Measurements from ENCODE around the gene CCDC182.

Gene CCDC182

DNA sequence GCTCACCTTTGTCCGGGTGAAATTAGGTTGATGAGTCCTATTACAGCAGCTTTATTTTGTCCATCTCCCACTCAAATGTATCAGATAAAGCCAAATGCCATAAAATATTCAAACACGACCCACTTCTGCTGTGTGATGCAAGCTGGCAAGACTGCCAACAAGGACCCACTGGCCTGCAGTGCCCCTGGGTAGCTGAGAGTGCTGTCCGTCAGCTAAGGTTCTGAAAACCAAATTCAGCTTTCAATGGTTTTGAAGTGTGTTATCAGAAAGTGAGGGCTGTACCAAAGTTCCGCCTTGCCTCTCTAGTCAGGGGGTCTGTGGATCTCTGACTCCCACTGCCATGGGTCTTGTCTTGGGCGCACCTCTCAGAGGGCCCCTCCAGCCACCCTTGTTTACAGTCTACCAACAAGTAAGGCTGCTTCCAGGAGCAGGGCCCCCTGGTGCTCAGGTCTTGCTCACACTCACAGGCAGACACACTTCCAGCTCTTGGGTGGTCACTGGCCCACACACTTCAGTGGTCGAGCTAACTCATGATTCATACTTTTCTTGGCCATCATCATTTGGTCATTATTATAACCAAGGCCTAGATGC is 10.5 kb upstream of the CCDC182 start:
- DNase-seq, result no peak

DNA sequence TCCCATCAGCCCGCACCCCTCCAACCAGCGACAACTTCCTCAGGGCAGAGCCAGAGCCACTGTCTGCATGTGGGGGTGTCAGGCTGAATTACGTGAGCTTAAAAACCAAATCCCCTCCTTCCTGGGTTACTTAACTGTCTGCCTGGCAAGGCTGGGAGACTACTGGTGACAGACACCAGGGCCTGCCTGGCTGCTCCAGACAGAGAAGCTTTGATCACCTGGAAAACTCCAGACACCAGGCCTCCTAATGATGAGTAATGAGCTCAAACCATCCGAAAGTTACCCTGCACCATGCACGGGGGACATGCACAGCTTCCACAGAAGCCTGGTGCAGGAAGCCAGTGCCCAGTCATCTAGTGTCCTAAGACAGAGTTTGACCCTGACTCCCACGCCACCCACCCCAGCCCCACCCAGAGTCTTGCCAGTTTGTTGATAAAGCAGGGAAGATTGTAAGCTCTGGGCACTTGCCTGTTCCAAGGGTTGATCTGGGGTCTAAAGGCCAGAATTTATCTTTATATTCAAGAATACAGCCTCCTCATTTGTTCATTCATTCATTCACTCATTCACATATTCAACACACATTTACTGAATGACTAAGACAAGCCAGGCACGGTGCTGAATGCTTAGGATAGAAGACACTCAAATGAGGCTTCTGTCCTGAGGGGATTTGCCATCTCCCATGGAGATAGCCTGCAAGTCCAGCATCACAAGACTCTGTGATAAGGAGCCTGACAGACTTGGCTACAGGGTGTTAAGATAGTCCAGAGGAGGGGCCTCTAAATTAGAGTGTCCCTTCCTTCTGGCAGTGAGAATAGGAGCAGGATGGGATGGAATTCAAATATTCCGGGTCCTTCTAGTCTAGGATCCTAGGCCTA is 7.2 kb upstream of the CCDC182 start:
- DNase-seq, result no peak

DNA sequence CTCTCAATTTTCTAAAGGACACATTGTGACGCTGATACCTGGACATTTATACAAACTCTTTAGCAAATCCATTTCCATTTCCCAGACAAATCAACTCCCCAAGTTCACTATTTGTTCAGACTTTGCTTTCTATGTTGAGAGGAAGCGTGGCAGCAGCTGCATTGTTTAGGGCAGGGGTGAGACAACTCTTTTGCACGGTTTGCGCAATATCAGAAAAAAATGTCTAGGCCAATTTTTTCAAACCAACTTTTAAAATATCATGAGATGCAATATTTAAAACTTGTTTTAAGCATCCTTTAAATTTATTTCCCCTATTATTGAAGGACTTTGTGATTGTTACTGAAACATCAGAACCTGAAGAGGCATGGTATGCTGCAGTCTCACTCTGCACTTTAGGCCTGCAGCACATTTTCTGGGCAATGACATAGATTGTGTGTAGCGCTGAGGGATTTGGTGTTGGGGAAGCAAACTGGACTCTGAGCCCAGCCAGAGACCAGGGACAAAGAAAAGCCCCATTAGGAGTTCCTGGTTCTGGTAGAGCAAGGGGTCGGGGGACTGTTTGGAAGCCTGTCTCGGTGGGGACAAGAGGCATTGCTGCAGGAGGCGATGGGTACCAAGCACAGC is 6.4 kb upstream of the CCDC182 start:
- DNase-seq, result no peak

DNA sequence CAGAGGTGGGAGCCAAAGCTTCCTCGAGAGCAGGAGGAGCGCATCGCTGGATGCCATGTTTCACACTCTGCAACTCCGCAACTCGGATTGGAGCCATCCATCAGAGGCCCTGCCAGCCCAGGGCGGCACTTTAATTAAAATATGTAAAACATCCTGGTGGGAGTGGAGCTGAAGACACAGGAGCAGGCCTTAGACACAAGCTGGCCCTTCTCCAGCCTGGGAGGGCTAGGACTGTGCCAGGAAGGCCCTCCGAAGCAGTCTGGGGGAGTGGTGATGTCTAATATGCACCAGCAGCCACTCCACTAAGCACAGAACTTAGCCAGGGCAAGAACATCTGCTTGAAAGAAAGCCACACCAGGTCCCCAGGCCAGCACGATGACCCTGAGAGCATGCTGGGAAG is 5.8 kb upstream of the CCDC182 start:
- no peak for DNase-seq

DNA sequence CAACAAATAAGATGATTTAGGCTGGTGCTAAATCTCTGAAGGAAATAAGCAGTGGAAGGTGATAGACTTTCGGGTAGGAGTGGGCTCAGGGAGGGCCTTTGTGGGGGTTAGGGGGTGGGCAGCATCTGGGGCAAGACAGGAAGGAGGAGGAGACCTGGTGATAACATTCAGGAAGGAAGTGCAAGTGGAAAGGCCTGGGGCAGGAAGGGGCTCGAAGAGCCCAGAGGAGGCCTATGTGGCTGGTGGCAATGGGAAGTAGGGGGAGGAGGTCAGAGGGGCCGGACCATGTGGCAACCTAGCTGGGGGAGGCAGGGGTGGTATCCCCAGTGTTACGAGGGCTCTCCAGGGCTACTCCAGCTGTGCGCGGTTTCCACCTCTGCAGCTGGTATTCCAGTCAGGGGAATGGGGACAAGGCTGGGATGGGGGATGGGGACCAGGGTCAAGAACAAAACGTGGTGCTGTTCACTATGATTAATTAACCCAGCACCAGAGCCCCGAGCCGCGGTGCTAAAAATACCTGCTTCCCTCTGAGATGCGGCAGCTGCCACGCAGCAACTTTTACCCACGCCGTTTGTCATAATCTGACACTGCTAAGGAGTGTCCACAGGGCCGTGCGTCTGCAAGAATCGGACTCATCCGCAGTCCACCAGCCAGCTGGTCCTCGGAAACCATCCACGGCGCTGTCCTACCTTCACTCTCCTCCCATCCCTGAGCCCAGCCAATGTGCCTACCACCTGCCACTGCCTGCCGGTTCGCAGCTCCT is 5.2 kb upstream of the CCDC182 start:
- no peak for DNase-seq

DNA sequence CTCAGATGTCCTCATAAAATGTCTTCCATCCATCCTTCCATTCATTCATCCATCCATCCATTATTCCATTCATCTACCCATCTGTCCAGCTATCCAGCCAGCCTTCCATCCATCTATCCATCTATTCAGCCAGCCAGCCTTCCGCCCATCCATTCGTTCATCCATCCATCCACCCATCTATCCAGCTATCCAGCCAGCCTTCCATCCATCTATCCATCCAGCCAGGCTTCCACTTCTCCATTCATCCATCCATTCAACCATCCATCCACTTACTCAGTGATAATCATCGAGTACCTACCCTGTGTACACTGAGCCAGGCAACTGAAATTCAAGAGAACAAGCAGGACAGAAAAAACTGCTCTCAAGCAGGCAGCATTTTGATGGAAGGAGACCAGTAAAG is 4.6 kb upstream of the CCDC182 start:
- no peak for DNase-seq

DNA sequence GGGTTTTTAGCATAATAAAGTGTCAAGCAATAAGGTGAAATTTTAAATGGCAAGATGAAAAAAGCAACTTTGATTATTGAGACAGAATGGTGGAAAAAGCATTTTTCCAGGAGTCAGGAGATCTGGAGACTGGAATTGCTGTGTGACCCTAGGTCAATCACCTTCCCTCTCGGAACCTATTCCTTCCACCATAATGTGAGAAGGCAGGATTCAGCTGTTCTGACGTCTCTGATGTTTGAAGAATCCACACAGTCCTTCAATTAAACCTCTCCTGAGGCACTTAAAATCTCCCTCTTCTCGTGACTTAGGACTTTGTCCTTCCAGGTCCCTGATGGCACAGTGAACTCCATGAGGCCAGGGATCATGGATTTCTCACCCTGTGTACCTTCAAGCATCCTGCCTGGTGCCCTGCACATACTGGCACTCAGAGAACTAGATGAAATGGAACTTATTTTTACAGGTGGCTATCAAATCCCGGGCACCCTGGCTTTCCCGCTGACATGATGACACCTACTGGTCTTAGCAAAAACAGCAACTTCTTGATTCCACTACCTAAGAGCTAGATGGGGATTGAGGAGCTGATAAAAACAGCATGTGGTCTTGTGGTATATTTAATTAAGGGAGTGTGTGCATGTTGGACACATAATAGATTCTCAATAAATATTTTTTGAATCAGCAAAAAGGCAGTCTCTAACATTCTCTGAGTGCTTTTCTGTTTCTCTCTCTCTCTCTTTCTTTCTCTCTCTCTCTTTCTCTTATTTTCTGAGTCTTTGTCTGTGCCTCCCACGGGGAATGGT is 2.3 kb upstream of the CCDC182 start:
- peak; percentile 73 for DNase-seq

DNA sequence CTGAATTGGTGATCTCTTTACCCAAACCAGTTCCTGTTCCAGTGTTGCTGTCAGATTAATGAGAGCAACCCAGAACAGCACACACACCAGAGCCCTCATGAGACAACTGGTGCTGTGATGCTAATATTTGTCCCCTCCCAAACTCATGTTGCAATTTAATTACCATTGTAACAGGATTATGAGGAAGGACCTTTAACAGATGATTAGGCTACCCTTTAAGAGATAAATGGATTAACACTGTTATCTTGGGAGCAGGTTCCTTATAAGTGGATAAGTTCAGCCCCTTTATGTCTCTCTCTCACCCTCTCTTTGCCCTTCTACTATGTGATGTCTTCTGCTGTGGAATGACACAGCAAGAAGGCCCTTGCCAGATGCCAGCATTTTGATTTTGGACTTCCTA is 1.1 kb upstream of the CCDC182 start:
- no peak for DNase-seq

DNA sequence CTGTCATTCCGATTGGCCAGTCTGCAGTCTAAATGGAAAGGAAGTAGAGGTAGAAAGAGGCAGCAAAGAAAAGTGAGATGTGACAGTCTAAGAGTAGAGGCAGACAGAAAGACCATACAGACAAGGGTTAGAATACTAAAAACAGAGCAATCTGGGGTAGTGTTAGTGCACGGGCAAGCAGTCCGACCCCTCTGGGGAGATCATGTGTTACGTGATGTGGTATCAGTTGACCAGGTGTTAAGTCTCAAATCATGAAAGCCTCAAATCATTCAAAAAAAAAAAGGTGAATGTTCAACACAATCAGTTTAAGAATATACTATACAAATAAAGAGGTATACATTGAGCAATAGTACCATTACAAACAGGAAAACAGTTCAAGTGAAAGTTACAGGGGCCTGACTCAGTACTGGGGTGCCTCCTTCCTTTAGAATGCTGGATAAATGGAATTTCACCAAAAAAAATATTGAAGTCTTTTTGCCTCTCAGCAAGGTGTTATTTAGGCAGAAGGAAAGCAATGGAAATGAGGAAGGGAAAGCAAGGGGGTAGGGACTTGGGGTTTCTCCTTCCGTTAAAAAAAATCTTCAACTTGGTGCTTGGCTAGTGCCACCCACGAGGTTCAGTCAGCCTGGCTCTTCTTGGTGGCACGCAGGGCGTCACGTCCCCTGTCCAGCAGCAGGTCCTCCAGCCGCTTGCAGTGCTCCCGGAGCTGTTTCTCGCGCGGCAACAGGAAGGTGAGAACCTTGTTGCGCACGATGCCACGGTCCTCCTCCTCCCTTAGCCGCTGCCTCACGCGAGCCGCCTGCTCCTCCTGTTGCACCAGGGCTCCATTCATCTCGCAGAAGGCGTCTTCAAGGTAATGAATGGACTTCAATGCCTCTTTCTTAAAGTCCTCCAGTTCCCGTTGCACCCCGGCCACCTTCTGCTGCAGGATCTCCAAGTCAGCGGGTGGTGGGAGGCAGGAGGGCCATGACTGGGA is 616 bp downstream of the CCDC182 start:
- no peak for DNase-seq

DNA sequence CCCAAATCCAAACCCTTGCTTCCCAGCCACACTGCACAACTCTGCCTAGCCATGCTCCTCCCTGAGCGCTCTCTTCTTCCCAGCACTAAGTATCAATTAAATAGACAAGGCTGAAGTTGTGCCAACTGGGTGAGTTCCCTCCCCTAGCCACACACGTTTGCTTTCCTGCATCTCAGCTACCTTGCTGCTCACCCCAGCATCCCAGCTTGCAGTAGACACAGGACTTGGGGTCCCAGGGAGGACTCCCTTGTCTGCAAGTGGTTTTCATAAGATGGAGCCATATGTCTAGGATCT is 4.9 kb downstream of the CCDC182 start:
- no peak for DNase-seq

DNA sequence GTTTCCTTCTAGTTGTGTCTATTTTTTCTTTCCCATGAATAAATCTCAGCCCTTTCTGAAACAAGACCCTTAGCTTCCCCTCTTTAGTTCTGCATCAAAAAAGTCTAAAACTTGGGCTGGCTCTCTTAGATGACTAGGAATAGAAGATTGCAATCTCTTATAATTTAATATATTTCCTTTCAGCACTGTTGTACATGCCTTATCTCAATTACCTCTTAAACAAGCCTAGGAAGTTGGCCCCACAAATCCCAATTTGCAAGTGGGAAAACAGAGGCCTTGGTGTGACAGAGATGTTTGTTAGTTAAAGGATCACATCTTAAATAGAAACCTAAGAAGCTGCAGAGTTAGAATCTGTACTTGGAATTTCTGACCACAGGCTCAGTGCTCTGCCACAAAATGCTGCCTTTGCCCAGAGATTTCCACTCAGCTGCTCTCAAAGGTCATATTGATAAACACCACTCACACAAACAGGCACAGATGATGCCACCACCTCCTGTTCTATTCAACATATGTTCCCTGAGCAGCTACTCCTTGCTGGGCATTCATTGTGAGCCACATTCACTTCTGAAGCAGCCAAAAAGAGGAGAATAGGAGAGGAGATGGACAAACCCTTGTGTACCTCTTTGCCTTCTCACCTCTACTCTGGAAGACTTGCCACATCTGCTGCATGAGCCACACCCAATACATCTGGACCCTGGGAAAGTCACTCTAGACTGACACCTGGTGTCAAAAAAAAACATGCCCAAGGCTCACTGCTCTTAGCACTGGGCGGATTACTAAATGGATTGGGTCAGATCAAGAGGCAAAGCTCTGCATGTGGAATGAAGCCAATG is 5.5 kb downstream of the CCDC182 start:
- peak; percentile 20 for DNase-seq

DNA sequence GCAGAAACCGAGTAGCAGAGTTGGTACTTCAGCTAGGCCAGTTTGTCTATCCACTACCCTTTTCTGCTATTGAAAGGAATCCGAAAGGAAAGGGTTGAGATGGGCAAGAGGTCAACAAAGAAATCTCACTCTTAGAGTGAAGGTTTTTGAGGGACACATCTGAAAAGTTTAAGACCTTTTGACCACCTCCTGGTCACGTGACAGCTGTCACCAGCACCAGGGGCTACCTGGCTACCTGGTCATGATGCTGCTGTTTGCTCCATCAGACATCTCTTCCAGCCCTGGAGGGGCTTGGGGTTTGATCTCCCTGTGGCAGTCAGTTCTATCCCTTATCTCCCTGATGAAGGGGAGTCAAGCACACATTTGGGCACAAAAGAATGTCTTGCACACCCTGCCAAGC is 7.6 kb downstream of the CCDC182 start:
- DNase-seq, result no peak

DNA sequence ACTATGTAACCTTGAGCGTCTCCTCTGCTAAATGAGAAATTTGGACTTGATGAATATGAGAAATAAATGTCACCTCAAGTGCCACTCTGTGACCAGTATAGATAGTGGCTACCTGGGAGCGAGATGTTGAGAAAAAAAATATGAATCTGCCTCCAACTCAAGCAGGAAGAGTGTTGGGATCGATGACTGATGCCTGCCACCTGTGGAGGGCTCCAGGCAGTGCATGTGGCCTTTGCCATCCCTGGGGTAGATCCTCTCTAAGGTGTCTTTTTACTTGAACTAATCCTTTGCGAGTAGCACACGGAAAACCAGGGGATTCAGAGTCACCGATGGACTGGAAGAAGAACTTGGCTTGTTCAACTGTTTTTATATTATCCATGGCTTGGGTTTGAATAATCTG is 9.4 kb downstream of the CCDC182 start:
- peak; percentile 38 for DNase-seq

DNA sequence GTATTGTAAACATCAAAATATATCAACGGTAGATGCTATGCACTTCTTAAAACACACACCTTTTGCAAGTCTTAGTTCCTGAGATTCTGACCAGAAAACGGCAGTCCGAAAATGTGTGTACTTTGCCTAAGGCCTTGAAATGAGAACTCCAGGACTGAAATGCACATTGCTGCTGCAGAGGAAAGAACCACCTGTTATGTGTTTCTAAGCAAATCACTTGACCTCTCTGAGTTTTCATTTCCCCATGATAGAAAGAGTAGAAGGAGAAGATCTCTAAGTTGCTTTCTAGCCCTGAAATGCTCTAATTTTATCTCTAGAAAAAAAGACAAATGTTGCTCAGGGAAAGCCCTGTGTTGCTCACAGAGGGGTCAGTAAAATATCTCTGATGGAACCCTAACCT is 9.9 kb downstream of the CCDC182 start:
- DNase-seq, result no peak

DNA sequence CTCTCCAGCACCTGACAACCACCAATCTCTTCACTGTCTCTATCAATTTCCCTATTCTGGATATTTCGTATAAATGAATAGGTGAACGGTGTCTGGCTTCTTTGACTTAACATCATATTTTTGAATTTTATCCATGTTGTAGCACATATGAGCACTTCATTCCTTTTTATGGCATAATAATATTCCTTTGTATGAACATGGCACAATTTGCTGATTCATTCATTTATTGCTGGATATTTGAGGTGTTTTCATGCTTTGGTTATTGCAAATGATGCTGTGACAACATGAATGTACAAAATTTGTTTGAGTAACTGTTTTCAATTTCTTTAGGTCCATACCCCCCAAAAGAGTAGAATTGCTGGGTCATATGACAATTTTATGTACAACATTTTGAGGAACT is 12.0 kb downstream of the CCDC182 start:
- no peak for DNase-seq

DNA sequence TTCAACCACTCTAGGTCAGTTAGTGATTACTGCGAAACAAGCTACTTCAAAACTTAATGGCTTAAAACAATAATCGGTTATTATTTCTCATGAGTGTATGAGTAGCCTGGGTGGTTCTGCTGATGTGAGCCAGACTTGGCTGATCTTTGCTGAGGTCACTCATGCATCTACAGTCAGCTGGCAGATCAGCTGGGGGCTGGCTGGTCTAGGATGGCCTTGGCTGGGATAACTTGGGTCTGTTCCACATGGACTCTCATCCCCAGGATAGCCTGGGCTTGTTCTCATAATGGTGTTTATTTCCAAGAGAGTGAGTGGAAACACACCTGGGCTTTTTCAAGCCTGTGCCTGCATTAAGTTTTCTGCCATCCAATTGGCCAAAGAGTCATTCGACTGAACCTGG is 13.0 kb downstream of the CCDC182 start:
- DNase-seq, result no peak

DNA sequence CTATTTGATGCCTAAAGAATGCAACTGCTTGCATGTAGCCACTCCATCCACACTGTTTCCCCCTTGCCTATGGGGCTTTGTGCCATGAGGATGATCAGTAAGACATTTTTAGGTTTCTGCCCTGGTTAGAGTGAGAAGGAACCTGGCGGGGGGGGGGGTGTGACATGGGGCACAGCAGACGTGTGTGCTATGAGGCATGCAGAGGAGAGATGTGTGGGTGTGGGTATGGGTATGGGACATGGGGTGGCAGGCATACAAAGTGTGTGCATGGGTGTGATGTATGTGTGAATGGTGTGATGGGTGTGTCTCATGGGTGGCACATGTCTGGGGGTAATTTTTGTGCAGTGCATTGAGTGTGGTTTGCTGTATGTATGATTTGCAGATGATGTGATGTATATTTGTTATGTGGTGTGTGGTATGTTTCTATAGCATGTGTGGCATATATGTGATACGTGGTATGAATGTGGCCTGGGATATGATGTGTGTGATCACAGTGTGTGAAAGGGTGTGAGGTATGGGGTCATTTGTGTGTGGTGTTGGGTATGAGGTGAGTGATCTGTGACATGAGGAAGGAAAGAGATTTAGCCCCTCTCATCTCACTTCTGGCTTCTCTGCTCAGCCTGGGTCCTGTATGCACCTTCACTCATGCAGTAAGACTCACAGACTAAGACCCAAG is 14.9 kb downstream of the CCDC182 start:
- DNase-seq, result no peak

DNA sequence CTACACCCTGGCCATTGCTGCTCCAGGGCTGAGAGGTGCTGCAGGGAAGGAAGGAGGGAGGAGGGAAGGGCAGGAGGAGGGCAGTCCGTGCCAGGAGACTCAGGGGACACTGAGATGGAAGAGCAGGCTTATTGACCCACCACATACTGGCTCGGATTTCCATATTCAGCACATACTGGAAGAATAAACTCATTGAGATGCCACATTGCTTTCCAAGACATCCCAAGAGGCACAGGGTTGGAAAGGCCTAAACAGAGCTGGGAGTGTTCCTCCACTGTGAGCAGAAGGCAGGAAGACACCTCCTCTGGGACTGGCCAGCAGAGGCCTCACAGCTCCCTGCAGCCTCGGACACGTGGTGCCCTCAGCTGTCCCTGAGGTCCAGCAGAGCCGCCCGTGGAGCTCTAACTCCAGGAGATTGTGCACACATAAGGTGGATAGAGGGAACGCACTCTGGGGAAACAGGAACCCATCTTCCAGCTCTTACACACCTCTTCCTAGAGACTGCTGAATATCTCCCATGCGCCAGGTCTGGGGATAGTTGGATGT is 17.4 kb downstream of the CCDC182 start:
- DNase-seq, result peak; percentile 27

DNA sequence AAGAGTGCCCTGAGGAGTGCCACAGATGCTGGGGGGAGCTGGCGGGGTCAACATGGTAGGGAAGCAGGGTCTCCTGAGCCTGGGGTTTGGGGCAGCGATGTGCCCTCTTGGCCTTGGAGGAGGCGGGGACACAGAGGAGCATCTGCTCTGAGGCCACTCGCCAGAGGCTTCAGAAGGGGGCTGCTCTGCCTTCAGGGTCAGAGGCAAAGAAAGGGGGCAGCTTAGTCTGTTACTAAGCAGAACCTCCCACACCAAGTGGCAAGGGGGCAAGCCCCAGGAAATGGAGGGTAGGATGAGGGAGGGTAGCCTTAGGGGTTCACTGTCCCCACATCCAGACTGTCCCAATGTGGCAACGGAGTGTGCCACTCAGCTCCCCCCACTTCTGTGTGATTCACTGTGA is 18.3 kb downstream of the CCDC182 start:
- DNase-seq, result no peak
